ENCODE results near the gene WASL. TPM values are rescaled to one million over a fixed set of nuclear protein-coding genes. Genes with fewer than 3 reads are reported as not detected.
"Not testable (repeated sequence)": the region's sequence is repeated elsewhere in the genome, so short reads cannot be mapped to it uniquely, and the experiment has no call there.

The WASL gene
- polyA plus RNA-seq, 1 donor (not counting 4 experiments of a cell fraction or from before 2014, with no cell fraction given): 17.5 TPM

GRCh38 chr7:123738356-123738755, 10.4 kb downstream of the WASL start:
- no peak for TF ChIP-seq CTCF (optimal IDR thresholded peaks at IDR 0.05 in 1 of 3, IDR thresholded peaks at IDR 0.05 in 1 of 3, conservative IDR thresholded peaks at IDR 0.05 in 1 of 3; ENCODE audit: extremely low read depth in 1 of 3, insufficient read depth in 2 of 3, low read length in 3 of 3)
- TF ChIP-seq EZH2 (IDR thresholded peaks at IDR 0.05; ENCODE audit: low read length): no peak
- FAIRE-seq: peak; percentile 49
- H3K4me3 ChIP-seq (ENCODE audit: control insufficient read depth in 2 of 3, extremely low read depth in 1 of 3, insufficient read depth in 2 of 3, low read depth in 1 of 3, low read length in 3 of 3): no peak overlapping the region
- H3K9me3 ChIP-seq (ENCODE audit: control insufficient read depth, low read depth, low read length): no peaks in the 10 kb centered on the region
- H3K27me3 ChIP-seq (ENCODE audit: control insufficient read depth, extremely low read depth, insufficient read depth, low read length): no peaks in the 10 kb centered on the region
- no peaks in the 10 kb centered on the region for H3K4me1 ChIP-seq (ENCODE audit: control insufficient read depth, extremely low read depth, insufficient read depth, low read length)
- H3K79me2 ChIP-seq (ENCODE audit: control insufficient read depth, insufficient read depth, low read length): peaks cover 98% of the 10 kb centered on the region
- H3K9me1 ChIP-seq (ENCODE audit: control insufficient read depth, extremely low read depth, insufficient read depth, low read length): no peaks in the 10 kb centered on the region
- H3K9ac ChIP-seq (ENCODE audit: control insufficient read depth, extremely low read depth, insufficient read depth, low read length): no peak overlapping the region
- DNase-seq (ENCODE audit: low read depth, low spot score): no peak
- peaks cover 2 to 6% of the 10 kb centered on the region in 2 experiments for H3K36me3 ChIP-seq (ENCODE audit: control insufficient read depth in 2 of 2, extremely low read depth in 1 of 2, insufficient read depth in 2 of 2, low read length in 2 of 2)
- H4K20me1 ChIP-seq (ENCODE audit: control insufficient read depth, extremely low read depth, insufficient read depth, low read length): peaks cover 7% of the 10 kb centered on the region
- no peak overlapping the region for H3K4me2 ChIP-seq (ENCODE audit: control insufficient read depth, extremely low read depth, insufficient read depth, low read depth, low read length)
- H2AFZ ChIP-seq (ENCODE audit: control insufficient read depth, low read length): no peak overlapping the region
- dilution Hi-C loops (cut with MboI; ENCODE audit: extremely low pct_ligation_motif_present, low sequenced_read_pairs): no loop called here
- no peak overlapping the region for H3K27ac ChIP-seq (ENCODE audit: control insufficient read depth, insufficient read depth, low read length)

GRCh38 chr7:123737168-123737674, 11.6 kb downstream of the WASL start:
- H3K27me3 ChIP-seq (ENCODE audit: control insufficient read depth, extremely low read depth, insufficient read depth, low read length); FAIRE-seq; H3K9ac ChIP-seq (ENCODE audit: control insufficient read depth, extremely low read depth, insufficient read depth, low read length); H4K20me1 ChIP-seq (ENCODE audit: control insufficient read depth, extremely low read depth, insufficient read depth, low read length); H3K4me2 ChIP-seq (ENCODE audit: control insufficient read depth, extremely low read depth, insufficient read depth, low read depth, low read length); dilution Hi-C loops (cut with MboI; ENCODE audit: extremely low pct_ligation_motif_present, low sequenced_read_pairs); H2AFZ ChIP-seq (ENCODE audit: control insufficient read depth, low read length); DNase-seq (ENCODE audit: low read depth, low spot score); H3K4me3 ChIP-seq (ENCODE audit: control insufficient read depth in 2 of 3, extremely low read depth in 1 of 3, insufficient read depth in 2 of 3, low read depth in 1 of 3, low read length in 3 of 3); H3K27ac ChIP-seq (ENCODE audit: control insufficient read depth, insufficient read depth, low read length); H3K9me3 ChIP-seq (ENCODE audit: control insufficient read depth, low read depth, low read length); H3K9me1 ChIP-seq (ENCODE audit: control insufficient read depth, extremely low read depth, insufficient read depth, low read length); H3K36me3 ChIP-seq (ENCODE audit: control insufficient read depth in 2 of 2, extremely low read depth in 1 of 2, insufficient read depth in 2 of 2, low read length in 2 of 2); H3K4me1 ChIP-seq (ENCODE audit: control insufficient read depth, extremely low read depth, insufficient read depth, low read length): not testable (repeated sequence)
- peaks cover 98% of the 10 kb centered on the region for H3K79me2 ChIP-seq (ENCODE audit: control insufficient read depth, insufficient read depth, low read length)

- TF ChIP-seq CTCF (optimal IDR thresholded peaks at IDR 0.05 in 1 of 3, IDR thresholded peaks at IDR 0.05 in 1 of 3, conservative IDR thresholded peaks at IDR 0.05 in 1 of 3; ENCODE audit: extremely low read depth in 1 of 3, insufficient read depth in 2 of 3, low read length in 3 of 3): no peak
- no peak for TF ChIP-seq EZH2 (IDR thresholded peaks at IDR 0.05; ENCODE audit: low read length)
- FAIRE-seq: no peak
These were observed 13.3 kb downstream of the WASL start for GRCh38 chr7:123735539-123735938.

More at GRCh38 chr7:123735539-123735938, 13.3 kb downstream of the WASL start:
- no peak for DNase-seq (ENCODE audit: low read depth, low spot score)
- H4K20me1 ChIP-seq (ENCODE audit: control insufficient read depth, extremely low read depth, insufficient read depth, low read length): peaks cover 3% of the 10 kb centered on the region
- no peaks in the 10 kb centered on the region for H3K9me3 ChIP-seq (ENCODE audit: control insufficient read depth, low read depth, low read length)
- no peak overlapping the region for H3K27ac ChIP-seq (ENCODE audit: control insufficient read depth, insufficient read depth, low read length)
- no peak overlapping the region for H3K4me2 ChIP-seq (ENCODE audit: control insufficient read depth, extremely low read depth, insufficient read depth, low read depth, low read length)
- H3K4me3 ChIP-seq (ENCODE audit: control insufficient read depth in 2 of 3, extremely low read depth in 1 of 3, insufficient read depth in 2 of 3, low read depth in 1 of 3, low read length in 3 of 3): no peak overlapping the region
- H3K4me1 ChIP-seq (ENCODE audit: control insufficient read depth, extremely low read depth, insufficient read depth, low read length): no peaks in the 10 kb centered on the region
- H3K36me3 ChIP-seq (ENCODE audit: control insufficient read depth in 2 of 2, extremely low read depth in 1 of 2, insufficient read depth in 2 of 2, low read length in 2 of 2): peaks cover 0 to 1% of the 10 kb centered on the region in 2 experiments
- no peaks in the 10 kb centered on the region for H3K27me3 ChIP-seq (ENCODE audit: control insufficient read depth, extremely low read depth, insufficient read depth, low read length)
- dilution Hi-C loops (cut with MboI; ENCODE audit: extremely low pct_ligation_motif_present, low sequenced_read_pairs): no loop called here
- H3K79me2 ChIP-seq (ENCODE audit: control insufficient read depth, insufficient read depth, low read length): peaks cover 96% of the 10 kb centered on the region
- H3K9ac ChIP-seq (ENCODE audit: control insufficient read depth, extremely low read depth, insufficient read depth, low read length): no peak overlapping the region
- H2AFZ ChIP-seq (ENCODE audit: control insufficient read depth, low read length): no peak overlapping the region
- H3K9me1 ChIP-seq (ENCODE audit: control insufficient read depth, extremely low read depth, insufficient read depth, low read length): no peaks in the 10 kb centered on the region
